Fibroblast of skin of right biceps (primary cell): ENCODE measurements around the gene KRTAP10-10.
"Not testable (repeated sequence)": the region's sequence is repeated elsewhere in the genome, so short reads cannot be mapped to it uniquely, and the experiment has no call there.

Experiments
- DNase-seq: peaks from one replicate; pipeline ENCODE4 v3.0.0-alpha.2; 2013

KRTAP10-10 gene

GRCh38 chr21:44603109-44603875 lies 33.9 kb upstream of the KRTAP10-10 start:
- DNase-seq: no peak

GRCh38 chr21:44603911-44604310 lies 33.2 kb upstream of the KRTAP10-10 start:
- DNase-seq: no peak

- no peak for DNase-seq
Measured at GRCh38 chr21:44606495-44606894, 30.7 kb upstream of the KRTAP10-10 start.

GRCh38 chr21:44609193-44609592 lies 28.0 kb upstream of the KRTAP10-10 start:
- DNase-seq: no peak

GRCh38 chr21:44610157-44610843 lies 26.9 kb upstream of the KRTAP10-10 start:
- DNase-seq: not testable (repeated sequence)

- no peak for DNase-seq
Measured at GRCh38 chr21:44611551-44611950, 25.6 kb upstream of the KRTAP10-10 start.

GRCh38 chr21:44612029-44612486 lies 25.1 kb upstream of the KRTAP10-10 start, which contains the start of gene KRTAP10-8:
Gene KRTAP10-8 (plus strand): TSS chr21:44612079. CDS start chr21:44612101, 22 bp downstream.
- no peak for DNase-seq

GRCh38 chr21:44612669-44613229 lies 24.4 kb upstream of the KRTAP10-10 start:
- DNase-seq: no peak

GRCh38 chr21:44613386-44614155 lies 23.6 kb upstream of the KRTAP10-10 start:
- no peak for DNase-seq

- DNase-seq: no peak
Measured at GRCh38 chr21:44614161-44614631, 23.0 kb upstream of the KRTAP10-10 start.

GRCh38 chr21:44614961-44615391 lies 22.2 kb upstream of the KRTAP10-10 start:
- DNase-seq: no peak

- no peak for DNase-seq
Measured at GRCh38 chr21:44615466-44615865, 21.7 kb upstream of the KRTAP10-10 start.

- no peak for DNase-seq
Measured at GRCh38 chr21:44615911-44616590, 21.1 kb upstream of the KRTAP10-10 start.

- no peak for DNase-seq
Measured at GRCh38 chr21:44616591-44616926, 20.6 kb upstream of the KRTAP10-10 start.

- DNase-seq: no peak
Measured at GRCh38 chr21:44617071-44617501, 20.1 kb upstream of the KRTAP10-10 start.

GRCh38 chr21:44618504-44618903 lies 18.7 kb upstream of the KRTAP10-10 start:
- no peak for DNase-seq

GRCh38 chr21:44618909-44619308 lies 18.2 kb upstream of the KRTAP10-10 start:
- no peak for DNase-seq

GRCh38 chr21:44619886-44620285 lies 17.3 kb upstream of the KRTAP10-10 start:
- no peak for DNase-seq

- no peak for DNase-seq
Measured at GRCh38 chr21:44623575-44623974, 13.6 kb upstream of the KRTAP10-10 start.

- DNase-seq: no peak
Measured at GRCh38 chr21:44625756-44626155, 11.4 kb upstream of the KRTAP10-10 start.

GRCh38 chr21:44626262-44626661 lies 10.9 kb upstream of the KRTAP10-10 start:
- DNase-seq: no peak

GRCh38 chr21:44626673-44627143 lies 10.4 kb upstream of the KRTAP10-10 start, which contains the start of gene KRTAP10-9:
Gene KRTAP10-9 (plus strand): TSS chr21:44627093. CDS start chr21:44627172, 79 bp downstream.
- DNase-seq: no peak
